HepG2 (cell line): ENCODE data around the gene PLD6. TPM values are rescaled to one million over a fixed set of nuclear protein-coding genes. Genes with fewer than 3 reads are reported as not detected.
A peak's percentile ranks its signal among the peaks of the same experiment; 100 is the strongest.

ENCODE experiments used
- ATF7 ChIP-seq, 2 experiments: fragments of 450-650 bp in 1 of 2; sonication (generic) in 1 of 2; formaldehyde crosslinking in 1 of 2; IDR thresholded peaks; 2 replicates each; pipeline versions ENCODE4 v1.4.0 to v1.6.1; 2016 to 2020; ENCODE audit warnings: antibody characterized with exemption in 1 of 2, mild to moderate bottlenecking in 1 of 2, missing genetic modification reagents in 1 of 2
- CSRNP2 ChIP-seq: sonication (generic); formaldehyde crosslinking; conservative IDR thresholded peaks from 2 replicates; pipeline ENCODE4 v1.8.0; 2022; ENCODE audit warnings: low read depth, missing genetic modification reagents
- FOXO4 ChIP-seq: sonication (generic); formaldehyde crosslinking; conservative IDR thresholded peaks from 2 replicates; pipeline ENCODE4 v1.8.1; 2023; ENCODE audit warnings: missing genetic modification reagents
- KLF6 ChIP-seq: IDR thresholded peaks from 2 replicates; pipeline ENCODE4 v1.8.0; 2016; ENCODE audit warnings: missing biosample characterization, missing genetic modification reagents
- SIN3A ChIP-seq: IDR thresholded peaks from 2 replicates; pipeline ENCODE4 v1.6.1; 2011; ENCODE audit warnings: low read depth, mild to moderate bottlenecking, control low read depth, low read length, borderline replicate concordance
- THAP11 ChIP-seq: IDR thresholded peaks from 2 replicates; pipeline ENCODE4 v1.6.1; 2016; ENCODE audit warnings: missing biosample characterization, missing genetic modification reagents
- ZNF160 ChIP-seq: sonication (generic); formaldehyde crosslinking; IDR thresholded peaks from 2 replicates; pipeline ENCODE4 v1.8.0; 2022; ENCODE audit warnings: mild to moderate bottlenecking, inconsistent platforms, missing genetic modification reagents
- ZNF318 ChIP-seq: sonication (generic); formaldehyde crosslinking; IDR thresholded peaks from 2 replicates; pipeline ENCODE4 v1.4.0; 2020; ENCODE audit warnings: mild to moderate bottlenecking, missing genetic modification reagents
- ZNF740 ChIP-seq: sonication (generic); formaldehyde crosslinking; IDR thresholded peaks from 2 replicates; pipeline ENCODE4 v1.4.0; 2020; ENCODE audit warnings: missing genetic modification reagents
- ZNF784 ChIP-seq: sonication (generic); formaldehyde crosslinking; IDR thresholded peaks from 2 replicates; pipeline ENCODE4 v1.5.1; 2020; ENCODE audit warnings: missing genetic modification reagents, mild to moderate bottlenecking, borderline replicate concordance
- ZNF792 ChIP-seq: IDR thresholded peaks from 2 replicates; pipeline ENCODE4 v1.6.1; 2016
- polyA plus RNA-seq, 8 experiments: library from polyadenylated mRNA; depleted of rRNA in 3 of 8; stranded (reverse) in 7 of 8; unstranded in 1 of 8; fragments of >200 nt; fragmentation: Illumina TruSeq in 4 of 8; extraction: Trizol in 4 of 8; gene quantifications; 2 replicates each; pipeline versions ENCODE4 v1.2.1 to v1.2.3, GENCODE V29; 2011 to 2016; ENCODE audit warnings: low read depth in 4 of 8, missing spikeins in 1 of 8, mixed read lengths in 1 of 8; ENCODE audit not compliant: insufficient read depth in 1 of 8
- total RNA-seq, 5 experiments: library from RNA; depleted of rRNA; stranded (reverse); fragments of >200 nt; fragmentation: Illumina TruSeq; extraction: Trizol; gene quantifications; 2 replicates each; pipeline ENCODE4 v1.2.3, GENCODE V29; 2016; ENCODE audit warnings: low read depth in 1 of 5

PLD6 gene
- total and polyA plus RNA-seq, 2 of the 13 experiments (the other 11 are each of a cell fraction or from before 2014, with no cell fraction given): 5.2 to 11.4 TPM

GRCh38 chr17:17237026-17237799 is 31.1 kb upstream of the PLD6 start, which contains the start of gene FLCN (continued):
- TF ChIP-seq ZNF318 (CRISPR knock-in tag): no peak
- TF ChIP-seq ATF7 (IDR thresholded peaks at IDR 0.05): peak; percentile 93
- TF ChIP-seq ATF7 (CRISPR knock-in tag; IDR thresholded peaks at IDR 0.05): no peak
- peak; percentile 58; the same call in 1 of the 2 replicates for TF ChIP-seq KLF6 (CRISPR knock-in tag)
- peak; percentile 76 for TF ChIP-seq SIN3A
- no peak for TF ChIP-seq CSRNP2 (CRISPR knock-in tag)
- 0 out of 2 replicates have a peak, but pooled peaks have one; percentile 22 for TF ChIP-seq ZNF740
- peak; percentile 22; the same call in 1 of the 2 replicates for TF ChIP-seq THAP11 (CRISPR knock-in tag)
- TF ChIP-seq ZNF160 (CRISPR knock-in tag): peak; percentile 24; the same call in 1 of the 2 replicates
- TF ChIP-seq ZNF792: peak; percentile 10; the same call in 1 of the 2 replicates
- peak; percentile 85; the same call in 1 of the 2 replicates for TF ChIP-seq FOXO4 (CRISPR knock-in tag)
- no peak for TF ChIP-seq ZNF784 (CRISPR knock-in tag)
